PFSK-1 (cell line): Measurements from ENCODE around the gene LRBA.

Source experiments
- FOXP2 ChIP-seq: optimal IDR thresholded peaks from 2 replicates; pipeline ENCODE3; 2011; ENCODE audit warnings: borderline replicate concordance, control low read depth, inconsistent platforms; ENCODE audit not compliant: insufficient read depth; ENCODE audit errors: extremely low read length, extremely low read depth
- POLR2AphosphoS5 ChIP-seq: IDR thresholded peaks from 2 replicates; pipeline ENCODE4 v1.6.1; 2012; ENCODE audit warnings: low read depth, mild to moderate bottlenecking, control low read depth, low read length, moderate library complexity
- SIN3A ChIP-seq: IDR thresholded peaks from 2 replicates; pipeline ENCODE4 v1.6.1; 2012; ENCODE audit warnings: mild to moderate bottlenecking, low read length, moderate library complexity, borderline replicate concordance; ENCODE audit not compliant: insufficient read depth
- TAF1 ChIP-seq: IDR thresholded peaks from 2 replicates; pipeline ENCODE4 v1.6.1; 2012; ENCODE audit warnings: low read length, control low read depth, borderline replicate concordance; ENCODE audit not compliant: insufficient read depth
- TF ChIP-seq, protein P1 (sequence below), 2 experiments: IDR thresholded peaks; 2 replicates each; pipeline versions ENCODE4 v1.6.1 to v1.8.0; 2011 to 2012; ENCODE audit warnings: low read depth in 2 of 2, low read length in 2 of 2, control low read depth in 1 of 2, inconsistent platforms in 1 of 2, mild to moderate bottlenecking in 1 of 2, moderate library complexity in 1 of 2; ENCODE audit not compliant: insufficient read depth in 1 of 2

LRBA gene

DNA sequence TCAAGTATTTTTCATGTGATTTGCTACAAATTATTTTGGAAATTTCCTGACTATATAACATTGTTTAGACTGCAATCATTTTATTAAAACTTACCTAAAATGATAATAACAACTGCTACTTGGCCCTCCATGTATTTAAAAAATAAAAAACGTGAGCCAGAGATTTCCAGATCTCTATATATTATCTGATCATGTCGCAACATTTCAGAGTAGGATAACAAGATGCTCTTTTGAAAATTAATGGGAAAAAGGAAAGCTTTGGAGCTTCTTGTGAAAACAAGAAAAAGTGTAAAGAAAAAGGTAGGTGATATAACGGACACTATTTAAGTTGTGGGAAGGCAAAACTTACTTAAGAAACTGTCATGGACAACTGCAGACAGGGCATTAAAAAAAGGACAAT lies 448.0 kb downstream of the LRBA start:
- TF ChIP-seq FOXP2: no peak
- no peak for TF ChIP-seq POLR2AphosphoS5
- no peak for TF ChIP-seq SIN3A
- TF ChIP-seq, protein P1, sequence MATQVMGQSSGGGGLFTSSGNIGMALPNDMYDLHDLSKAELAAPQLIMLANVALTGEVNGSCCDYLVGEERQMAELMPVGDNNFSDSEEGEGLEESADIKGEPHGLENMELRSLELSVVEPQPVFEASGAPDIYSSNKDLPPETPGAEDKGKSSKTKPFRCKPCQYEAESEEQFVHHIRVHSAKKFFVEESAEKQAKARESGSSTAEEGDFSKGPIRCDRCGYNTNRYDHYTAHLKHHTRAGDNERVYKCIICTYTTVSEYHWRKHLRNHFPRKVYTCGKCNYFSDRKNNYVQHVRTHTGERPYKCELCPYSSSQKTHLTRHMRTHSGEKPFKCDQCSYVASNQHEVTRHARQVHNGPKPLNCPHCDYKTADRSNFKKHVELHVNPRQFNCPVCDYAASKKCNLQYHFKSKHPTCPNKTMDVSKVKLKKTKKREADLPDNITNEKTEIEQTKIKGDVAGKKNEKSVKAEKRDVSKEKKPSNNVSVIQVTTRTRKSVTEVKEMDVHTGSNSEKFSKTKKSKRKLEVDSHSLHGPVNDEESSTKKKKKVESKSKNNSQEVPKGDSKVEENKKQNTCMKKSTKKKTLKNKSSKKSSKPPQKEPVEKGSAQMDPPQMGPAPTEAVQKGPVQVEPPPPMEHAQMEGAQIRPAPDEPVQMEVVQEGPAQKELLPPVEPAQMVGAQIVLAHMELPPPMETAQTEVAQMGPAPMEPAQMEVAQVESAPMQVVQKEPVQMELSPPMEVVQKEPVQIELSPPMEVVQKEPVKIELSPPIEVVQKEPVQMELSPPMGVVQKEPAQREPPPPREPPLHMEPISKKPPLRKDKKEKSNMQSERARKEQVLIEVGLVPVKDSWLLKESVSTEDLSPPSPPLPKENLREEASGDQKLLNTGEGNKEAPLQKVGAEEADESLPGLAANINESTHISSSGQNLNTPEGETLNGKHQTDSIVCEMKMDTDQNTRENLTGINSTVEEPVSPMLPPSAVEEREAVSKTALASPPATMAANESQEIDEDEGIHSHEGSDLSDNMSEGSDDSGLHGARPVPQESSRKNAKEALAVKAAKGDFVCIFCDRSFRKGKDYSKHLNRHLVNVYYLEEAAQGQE (IDR thresholded peaks at IDR 0.05; ENCODE audit: insufficient read depth in 1 of 2, low read depth in 2 of 2, low read length in 2 of 2): no peak
- no peak for TF ChIP-seq TAF1

DNA sequence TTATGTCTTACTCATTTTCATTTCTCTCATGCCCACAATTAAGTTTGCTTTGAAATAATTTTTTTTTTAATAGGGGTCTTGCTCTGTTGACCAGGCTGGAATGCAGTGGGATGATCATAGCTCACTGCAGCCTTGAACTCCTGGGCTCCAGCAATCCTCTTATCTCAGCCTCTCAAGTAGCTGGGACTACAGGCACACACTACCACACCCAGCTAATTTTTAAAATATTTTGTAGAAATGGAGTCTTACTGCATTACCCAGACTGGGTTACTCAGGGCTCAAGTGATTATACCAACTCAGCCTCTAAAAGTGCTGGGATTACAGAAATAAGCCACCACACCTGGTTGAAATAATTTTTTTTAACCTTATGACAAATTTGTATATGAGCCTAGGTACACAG lies 452.3 kb downstream of the LRBA start:
- TF ChIP-seq TAF1 (no peak), POLR2AphosphoS5 (no peak), SIN3A (no peak), FOXP2 (no peak)
- TF ChIP-seq, protein P1 (IDR thresholded peaks at IDR 0.05; ENCODE audit: insufficient read depth in 1 of 2, low read depth in 2 of 2, low read length in 2 of 2): no peak

DNA sequence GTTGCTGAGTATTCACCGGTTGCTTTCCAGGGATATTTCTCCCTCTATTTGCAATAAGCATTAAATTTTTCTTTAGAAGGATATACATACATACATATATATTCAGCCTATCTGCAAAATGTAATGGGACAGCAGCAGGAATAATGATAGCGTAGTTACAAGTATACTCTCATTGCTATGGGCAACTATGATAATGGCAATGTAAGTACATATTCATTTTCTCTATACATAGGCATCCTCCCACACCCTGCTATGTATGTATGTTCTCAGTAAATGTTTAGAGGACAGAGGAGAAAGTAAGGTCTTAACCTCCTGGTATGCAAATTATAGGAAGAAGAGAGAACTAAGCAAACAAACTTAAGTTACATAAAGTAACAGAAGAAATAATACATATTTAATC lies 452.8 kb downstream of the LRBA start:
- TF ChIP-seq FOXP2 (no peak), SIN3A (no peak), POLR2AphosphoS5 (no peak), TAF1 (no peak)
- TF ChIP-seq, protein P1 (IDR thresholded peaks at IDR 0.05; ENCODE audit: insufficient read depth in 1 of 2, low read depth in 2 of 2, low read length in 2 of 2): no peak

DNA sequence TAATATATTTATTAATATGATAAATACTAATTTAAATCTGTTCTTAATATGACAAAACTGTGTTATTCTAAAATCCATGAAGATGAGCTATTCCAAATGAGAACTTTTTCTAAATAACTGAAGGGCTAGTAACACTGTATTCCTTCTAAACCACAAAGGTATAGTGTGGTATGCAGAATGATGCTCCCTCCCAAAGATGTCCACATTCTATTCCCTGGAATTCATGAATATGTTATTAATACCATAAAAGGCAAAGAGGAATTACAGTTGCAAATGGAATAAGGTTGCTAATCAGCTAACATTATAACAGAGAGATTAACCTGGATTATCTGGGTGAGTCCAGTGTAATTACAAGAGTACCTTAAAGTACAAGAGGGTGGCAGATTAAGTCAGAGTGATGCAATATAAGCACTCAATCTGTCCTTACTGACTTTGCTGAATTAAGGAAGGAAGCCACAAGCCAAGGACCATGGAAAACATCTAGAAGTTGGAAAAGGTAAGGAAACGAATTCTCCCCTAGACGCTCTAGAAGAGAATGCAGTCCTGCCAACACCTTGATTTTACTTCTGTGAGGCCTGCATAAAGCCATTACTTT lies 453.8 kb downstream of the LRBA start:
- TF ChIP-seq POLR2AphosphoS5 (no peak), FOXP2 (no peak), TAF1 (no peak), SIN3A (no peak)
- TF ChIP-seq, protein P1 (IDR thresholded peaks at IDR 0.05; ENCODE audit: insufficient read depth in 1 of 2, low read depth in 2 of 2, low read length in 2 of 2): no peak

DNA sequence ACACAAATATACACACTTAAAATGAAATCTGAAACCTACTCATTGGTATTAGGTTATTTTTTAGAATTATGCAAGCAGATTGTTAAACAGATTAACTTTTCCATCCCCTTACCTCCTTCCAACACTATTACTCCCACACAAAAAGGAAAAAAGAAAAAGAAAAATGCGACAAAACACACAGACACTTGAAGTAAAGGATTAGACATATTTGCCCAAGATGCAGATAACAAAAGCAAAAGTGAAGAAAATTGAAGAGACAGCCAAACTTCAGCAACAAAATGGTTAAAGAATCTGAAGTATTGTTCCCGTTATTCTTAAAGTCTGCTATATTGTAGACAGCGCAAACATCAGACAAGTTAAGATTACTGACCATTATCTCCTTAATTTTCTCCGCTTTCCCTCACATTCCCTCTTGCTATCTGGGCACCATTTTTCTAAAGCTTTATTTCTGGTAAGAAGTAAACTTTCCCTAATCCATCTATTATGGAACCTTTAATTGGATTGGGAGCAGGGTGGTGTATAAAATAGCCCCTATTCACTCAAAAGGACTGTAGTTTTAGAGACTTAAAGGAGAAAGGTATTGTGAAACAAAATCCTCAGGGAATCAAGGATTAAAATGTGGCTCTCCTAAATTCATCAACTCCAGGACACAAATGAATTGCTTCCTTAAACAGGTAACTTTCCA lies 467.8 kb downstream of the LRBA start:
- TF ChIP-seq POLR2AphosphoS5 (no peak), TAF1 (no peak), FOXP2 (no peak), SIN3A (no peak)
- TF ChIP-seq, protein P1 (IDR thresholded peaks at IDR 0.05; ENCODE audit: insufficient read depth in 1 of 2, low read depth in 2 of 2, low read length in 2 of 2): no peak
